Psoas muscle (tissue), 8 donors: ENCODE results near the gene POGZ. TPM values are rescaled to one million over a fixed set of nuclear protein-coding genes. Genes with fewer than 3 reads are reported as not detected.
"Not testable (repeated sequence)": the region's sequence is repeated elsewhere in the genome, so short reads cannot be mapped to it uniquely, and the experiment has no call there.

Experiments
- ATAC-seq, 4 donors: fragments of 200-7000 bp; cut with Tn5 transposase; one replicate each; pipeline ENCODE4 v1.9.1; 2020; ENCODE audit warnings: moderate library complexity in 3 of 4, mild to moderate bottlenecking in 2 of 4
- DNase-seq, 2 donors: peaks; one replicate each; pipeline ENCODE4 v3.0.0-alpha.2; 2020
- H3K27ac ChIP-seq: fragments of 200-600 bp; one replicate; pipeline ENCODE4 v1.8.0; 2022
- H3K27me3 ChIP-seq, 3 donors: fragments of 200-600 bp in 1 of 3; one replicate each; pipeline versions ENCODE4 v1.6.1 to v1.8.0; 2013 to 2022; ENCODE audit warnings: low read length in 2 of 3, mild to moderate bottlenecking in 2 of 3, moderate library complexity in 1 of 3; ENCODE audit not compliant: insufficient read depth in 3 of 3
- H3K36me3 ChIP-seq, 2 donors: fragments of 200-600 bp in 1 of 2; one replicate each; pipeline versions ENCODE4 v1.6.1 to v1.8.0; 2013 to 2022; ENCODE audit warnings: low read depth in 1 of 2, mild to moderate bottlenecking in 1 of 2, moderate library complexity in 1 of 2; ENCODE audit not compliant: insufficient read depth in 1 of 2
- H3K4me1 ChIP-seq: fragments of 200-600 bp; one replicate; pipeline ENCODE4 v1.8.0; 2022
- H3K4me3 ChIP-seq: fragments of 200-600 bp; one replicate; pipeline ENCODE4 v1.8.0; 2022; ENCODE audit warnings: mild to moderate bottlenecking
- H3K9me3 ChIP-seq: fragments of 200-600 bp; one replicate; pipeline ENCODE4 v1.8.0; 2022
- WGBS, 3 donors: extraction: QIAGEN DNeasy Blood & Tissue Kit; methylation state at CpG; one replicate each; pipeline versions ENCODE4 v1.1.6 to v1.1.7; 2013; 5-methylcytosine and 5-hydroxymethylcytosine counted together
- intact Hi-C, 2 donors: fragments of 100-400 bp; cut with DNase I; formaldehyde crosslinking; loops; one replicate each; pipeline versions ENCODE4 v1.11.0 to v1.14.2; 2022
- polyA plus RNA-seq, 3 donors: library from polyadenylated mRNA; stranded (reverse); fragments of 200-250 nt; gene quantifications; one replicate each; pipeline ENCODE4 v1.2.3, GENCODE V29; 2013
- total RNA-seq, 4 donors: library from RNA; stranded (reverse); fragmentation: NEBNext Ultra II Directional in 2 of 4; extraction: Animal tissue kit (Norgen Biotek cat#: 25700) in 2 of 4; gene quantifications; one replicate each; pipeline versions ENCODE4 v1.2.1 to v1.2.4, GENCODE V29; 2021 to 2023
- TF ChIP-seq, protein P1 (sequence below): fragments of 200-600 bp; IDR thresholded peaks from one replicate; pipeline ENCODE4 v1.8.0; 2022; ENCODE audit warnings: antibody characterized with exemption
- donor health status: healthy with polysubstance abuse.
- donor health status: DM: no; HTN: no; CAD: no; lungs with moderate emphysema.
- donor health status: Bipolar disorder and iron deficiency.
- donor health status: healthy.
- donor health status: DM: yes; HTN: yes; CAD: no.
- donor health status: DM: no; HTN: no; CAD: no.
- donor health status: DM: no; HTN: no; CAD: no.
- donor health status: DM: yes; HTN: yes; CAD: no.

The POGZ gene
- total and polyA plus RNA-seq, 7 donors, result 6.7 to 45.1 (median 26.5) TPM

DNA sequence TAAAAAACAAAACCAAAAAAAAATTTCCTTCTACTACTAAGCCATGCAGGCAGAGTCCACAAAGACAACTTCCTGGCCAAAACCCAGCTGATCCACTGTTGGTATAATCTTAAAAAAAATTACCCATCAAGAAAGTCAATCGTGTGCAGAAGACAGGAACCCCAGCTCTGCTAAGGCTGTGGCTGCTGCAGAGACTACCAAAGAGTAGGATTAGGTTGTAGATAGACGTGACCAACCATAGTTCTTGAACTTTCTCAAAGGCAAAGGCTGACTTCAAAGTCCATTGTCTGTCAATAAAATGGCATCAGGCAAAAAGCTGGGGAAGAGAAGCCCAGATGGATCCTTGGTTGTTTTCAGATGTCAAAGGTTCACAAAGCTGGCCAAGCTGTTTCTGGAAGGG, 56.5 kb downstream of the POGZ start:
- intact Hi-C loops, result loop anchor here (2.0 to 10.0 kb wide), 2 partner anchors 98 to 104 kb away; no protein-coding TSS in a partner anchor

DNA sequence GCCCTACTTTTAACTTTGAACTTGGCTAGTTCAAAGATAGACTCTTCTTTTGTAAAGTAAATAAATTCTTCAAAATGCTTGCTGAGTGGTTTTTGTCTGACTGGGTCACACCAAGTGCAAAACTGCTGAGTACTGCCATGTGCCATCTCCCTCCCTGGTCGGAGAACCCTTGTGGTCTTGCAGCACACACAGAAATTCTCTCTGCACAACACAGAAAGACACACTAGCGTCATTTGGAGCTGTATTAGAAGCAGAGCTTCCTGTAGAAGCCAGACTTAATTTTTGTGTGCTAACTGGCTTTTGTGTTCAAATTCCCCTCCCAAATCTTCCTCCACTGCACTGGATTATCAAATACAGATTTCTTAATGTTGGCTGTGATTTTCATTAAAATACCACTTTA, 57.4 kb downstream of the POGZ start:
- DNase-seq, result no peak
- WGBS, 3 donors, result 67 to 76% (median 70%) methylated on average over 2 of the region's 2 CpGs
- TF ChIP-seq, protein P1, sequence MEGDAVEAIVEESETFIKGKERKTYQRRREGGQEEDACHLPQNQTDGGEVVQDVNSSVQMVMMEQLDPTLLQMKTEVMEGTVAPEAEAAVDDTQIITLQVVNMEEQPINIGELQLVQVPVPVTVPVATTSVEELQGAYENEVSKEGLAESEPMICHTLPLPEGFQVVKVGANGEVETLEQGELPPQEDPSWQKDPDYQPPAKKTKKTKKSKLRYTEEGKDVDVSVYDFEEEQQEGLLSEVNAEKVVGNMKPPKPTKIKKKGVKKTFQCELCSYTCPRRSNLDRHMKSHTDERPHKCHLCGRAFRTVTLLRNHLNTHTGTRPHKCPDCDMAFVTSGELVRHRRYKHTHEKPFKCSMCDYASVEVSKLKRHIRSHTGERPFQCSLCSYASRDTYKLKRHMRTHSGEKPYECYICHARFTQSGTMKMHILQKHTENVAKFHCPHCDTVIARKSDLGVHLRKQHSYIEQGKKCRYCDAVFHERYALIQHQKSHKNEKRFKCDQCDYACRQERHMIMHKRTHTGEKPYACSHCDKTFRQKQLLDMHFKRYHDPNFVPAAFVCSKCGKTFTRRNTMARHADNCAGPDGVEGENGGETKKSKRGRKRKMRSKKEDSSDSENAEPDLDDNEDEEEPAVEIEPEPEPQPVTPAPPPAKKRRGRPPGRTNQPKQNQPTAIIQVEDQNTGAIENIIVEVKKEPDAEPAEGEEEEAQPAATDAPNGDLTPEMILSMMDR, result no peak
- Histone ChIP-seq H3K27ac (peak overlapping the region; percentile 98), H3K4me1 (peaks cover 11% of the 10 kb centered on the region), H3K4me3 (no peak overlapping the region), H3K36me3 (peaks cover 12 to 68% of the 10 kb centered on the region in 2 donors), H3K9me3 (no peaks in the 10 kb centered on the region), H3K27me3 (no peaks in the 10 kb centered on the region)
- ATAC-seq, result no peak
- intact Hi-C loops, result loop anchor here (2.0 to 10.0 kb wide), 2 partner anchors 97 to 103 kb away; no protein-coding TSS in a partner anchor

More for the DNA sequence above, 56.5 kb downstream of the POGZ start:
- no peaks in the 10 kb centered on the region for H3K9me3 ChIP-seq
- TF ChIP-seq, protein P1, result no peak
- H3K27ac ChIP-seq, result no peak overlapping the region
- H3K4me3 ChIP-seq, result no peak overlapping the region
- ATAC-seq (no peak), DNase-seq (no peak)
- 56 to 66% (median 58%) methylated on average over 2 of the region's 2 CpGs for WGBS, 3 donors
- peaks cover 11% of the 10 kb centered on the region for H3K4me1 ChIP-seq
- peaks cover 16 to 77% of the 10 kb centered on the region in 2 donors for H3K36me3 ChIP-seq
- H3K27me3 ChIP-seq, result no peaks in the 10 kb centered on the region

DNA sequence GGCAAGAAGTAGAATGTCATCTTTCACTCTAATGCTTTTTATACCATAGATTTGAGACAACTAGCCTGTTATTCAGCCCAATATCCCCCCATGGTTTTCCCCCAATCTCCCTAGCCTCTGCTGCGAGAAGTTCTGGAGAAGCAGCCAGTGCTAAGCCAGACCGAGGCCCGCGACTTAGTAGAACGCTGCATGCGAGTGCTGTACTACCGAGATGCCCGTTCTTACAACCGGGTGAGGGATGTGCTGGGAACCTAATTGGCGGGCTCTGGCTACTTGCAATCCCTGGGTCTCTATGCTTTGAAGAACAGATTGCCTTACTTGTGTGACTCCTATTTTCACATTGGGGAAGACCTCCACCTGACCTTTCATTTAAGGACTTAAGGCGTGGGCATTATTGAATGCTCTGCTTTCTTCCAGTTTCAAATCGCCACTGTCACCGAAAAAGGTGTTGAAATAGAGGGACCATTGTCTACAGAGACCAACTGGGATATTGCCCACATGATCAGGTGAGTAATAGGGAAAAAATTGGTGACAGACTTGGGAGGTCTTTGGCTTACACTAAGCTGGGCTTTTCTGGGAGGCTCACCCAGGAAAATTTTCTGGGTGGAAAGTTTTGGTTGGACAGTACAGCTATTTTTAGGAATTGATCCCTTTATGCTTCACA, 58.0 kb downstream of the POGZ start:
- Histone ChIP-seq H3K27me3 (no peaks in the 10 kb centered on the region), H3K36me3 (peaks cover 12 to 62% of the 10 kb centered on the region in 2 donors), H3K9me3 (no peaks in the 10 kb centered on the region), H3K27ac (peak overlapping the region; percentile 98), H3K4me3 (peak overlapping the region; percentile 91), H3K4me1 (peaks cover 11% of the 10 kb centered on the region)
- DNase-seq (no peak), ATAC-seq (no peak)
- intact Hi-C loops, result loop anchor here in 1 of 2 donors (10.0 kb wide), 1 partner anchor 96 kb away; no protein-coding TSS in a partner anchor
- TF ChIP-seq, protein P1, result no peak
- WGBS, 3 donors, result 86 to 91% (median 86%) methylated on average over 13 of the region's 13 CpGs

DNA sequence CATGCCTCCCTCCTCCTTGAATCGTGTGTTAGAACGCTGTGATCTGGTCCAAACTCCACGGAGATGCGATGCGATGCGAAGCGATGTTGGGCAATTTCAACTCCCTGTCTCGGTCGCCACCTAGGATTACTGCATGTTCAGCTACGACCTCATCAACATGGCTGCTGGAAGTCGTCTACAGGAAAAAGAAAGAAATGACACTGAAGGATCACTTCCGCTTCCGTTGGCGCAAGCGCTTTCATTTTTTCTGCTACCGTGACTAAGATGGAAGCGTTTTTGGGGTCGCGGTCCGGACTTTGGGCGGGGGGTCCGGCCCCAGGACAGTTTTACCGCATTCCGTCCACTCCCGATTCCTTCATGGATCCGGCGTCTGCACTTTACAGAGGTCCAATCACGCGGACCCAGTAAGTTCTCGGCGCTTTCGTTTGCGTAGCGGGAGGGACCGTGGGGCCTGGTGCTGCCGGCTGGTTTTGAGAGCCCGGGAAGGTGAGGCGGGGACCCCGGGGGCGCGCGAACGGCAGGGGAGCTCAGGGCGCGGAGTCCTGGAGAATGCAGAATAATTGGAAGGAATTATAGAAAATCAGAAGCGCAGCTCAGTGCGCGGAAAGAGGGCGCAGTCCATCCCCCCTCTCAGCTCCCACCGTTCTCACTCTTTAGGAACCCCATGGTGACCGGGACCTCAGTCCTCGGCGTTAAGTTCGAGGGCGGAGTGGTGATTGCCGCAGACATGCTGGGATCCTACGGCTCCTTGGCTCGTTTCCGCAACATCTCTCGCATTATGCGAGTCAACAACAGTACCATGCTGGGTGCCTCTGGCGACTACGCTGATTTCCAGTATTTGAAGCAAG, 59.7 kb downstream of the POGZ start, which contains the start of gene PSMB4:
Gene PSMB4, plus strand, starts transcription at position 250 of the 848 bp plus-strand sequence. Its CDS starts 15 bp downstream, at position 265.
- intact Hi-C loops, result loop anchor here (2.0 to 10.0 kb wide), 4 partner anchors 53 to 117 kb away; partner anchors contain the start of genes RFX5 (in 2 of the 2) and ZNF687 (in 1 of the 2)
- Histone ChIP-seq H3K27ac (peak within 1 kb of the TSS; percentile 98), H3K9me3 (no peaks in the 10 kb centered on the region), H3K27me3 (no peaks in the 10 kb centered on the region), H3K4me1 (peaks cover 11% of the 10 kb centered on the region), H3K4me3 (peak within 1 kb of the TSS; percentile 91), H3K36me3 (peaks cover 7 to 45% of the 10 kb centered on the region in 2 donors)
- 0% methylated on average over 59 to 63 of the region's 63 CpGs for WGBS, 3 donors
- TF ChIP-seq, protein P1, result peak; percentile 8
- DNase-seq (peak; percentile 79 to 87), ATAC-seq (peak; percentile 93 to 96 (median 94))

DNA sequence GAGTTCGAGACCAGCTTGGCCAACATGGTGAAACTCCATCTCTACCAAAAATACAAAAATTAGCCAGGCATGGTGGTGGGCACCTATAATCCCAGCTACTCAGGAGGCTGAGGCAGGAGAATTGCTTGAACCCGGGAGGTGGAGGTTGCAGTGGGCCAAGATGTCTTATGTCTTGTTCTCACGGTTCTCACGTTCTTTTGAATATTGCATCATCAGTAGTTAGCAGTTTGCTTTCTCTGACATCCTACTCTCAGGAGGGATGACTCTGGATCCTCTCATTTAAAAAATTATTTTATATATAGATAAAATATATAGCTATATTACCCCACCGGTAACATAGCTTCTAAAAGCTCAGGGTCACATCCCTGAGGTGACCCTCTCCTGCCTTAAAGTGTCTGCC, 63.0 kb downstream of the POGZ start:
- 75 to 79% (median 79%) methylated on average over 5 of the region's 5 CpGs for WGBS, 3 donors
- Histone ChIP-seq H3K36me3 (peaks cover 5 to 12% of the 10 kb centered on the region in 2 donors), H3K4me1 (peaks cover 11% of the 10 kb centered on the region)
- ATAC-seq, DNase-seq, H3K27ac ChIP-seq, H3K27me3 ChIP-seq, H3K4me3 ChIP-seq, H3K9me3 ChIP-seq: not testable (repeated sequence)
- intact Hi-C loops, result loop anchor here in 1 of 2 donors (5.0 to 10.0 kb wide), 2 partner anchors 51 to 114 kb away; partner anchors contain the start of genes RFX5 and ZNF687
